IMR-90 (cell line): ENCODE measurements around the gene KCMF1. TPM values are rescaled to one million over a fixed set of nuclear protein-coding genes. Genes with fewer than 3 reads are reported as not detected.

Experiments
- ATAC-seq: fragments of 200-7000 bp; cut with Tn5 transposase; 2 replicates; pipeline ENCODE4 v1.9.1; 2020; ENCODE audit warnings: low read depth, mild to moderate bottlenecking, moderate library complexity
- BruUV-seq: library from RNA; stranded (reverse); fragments of 400-500 nt; replicated peaks from 2 replicates; lab custom pipeline; 2021; lab: Mats Ljungman, UMichigan
- CTCF ChIA-PET: fragments of 300-600 bp; formaldehyde crosslinking; extraction: SDS; loops from one replicate; lab custom pipeline; 2021; ENCODE audit warnings: antibody characterized with exemption; lab: Yijun Ruan, JAX
- POLR2A ChIA-PET: fragments of 300-600 bp; sonication (Branson Sonifier 250); formaldehyde crosslinking; loops from one replicate; lab custom pipeline; 2022; ENCODE audit warnings: antibody characterized with exemption; ENCODE audit not compliant: unreplicated experiment; lab: Charles Lee
- DNase-seq: peaks from one replicate; pipeline ENCODE4 v3.0.0; 2013
- H2AFZ ChIP-seq: replicated peaks from 2 replicates; pipeline ENCODE3; 2013; ENCODE audit warnings: low read length, mild to moderate bottlenecking; ENCODE audit not compliant: poor library complexity
- H2AK5ac ChIP-seq: 2 replicates; pipeline ENCODE4 v1.6.1; 2013; ENCODE audit warnings: low read depth, low read length, inconsistent platforms
- H2AK9ac ChIP-seq: replicated peaks from 2 replicates; pipeline ENCODE3; 2013; ENCODE audit warnings: mild to moderate bottlenecking, low read depth, low read length, moderate library complexity; ENCODE audit not compliant: poor library complexity
- H2BK120ac ChIP-seq: 2 replicates; pipeline ENCODE4 v1.6.1; 2013; ENCODE audit warnings: low read depth, low read length, inconsistent platforms
- H2BK15ac ChIP-seq: 3 replicates; pipeline ENCODE4 v1.6.1; 2013; ENCODE audit warnings: low read depth, low read length, inconsistent platforms
- H2BK20ac ChIP-seq: 2 replicates; pipeline ENCODE4 v1.6.1; 2013; ENCODE audit warnings: low read depth, mild to moderate bottlenecking, inconsistent platforms, low read length, moderate library complexity
- H2BK5ac ChIP-seq: 2 replicates; pipeline ENCODE4 v1.6.1; 2013; ENCODE audit warnings: mild to moderate bottlenecking, low read depth, low read length, inconsistent platforms; ENCODE audit not compliant: poor library complexity, severe bottlenecking
- H3K14ac ChIP-seq: replicated peaks from 2 replicates; pipeline ENCODE4 v1.6.1; 2013; ENCODE audit warnings: low read depth, low read length, inconsistent platforms
- H3K18ac ChIP-seq: 2 replicates; pipeline ENCODE4 v1.6.1; 2013; ENCODE audit warnings: low read depth, low read length, control low read depth
- H3K23ac ChIP-seq: 2 replicates; pipeline ENCODE4 v1.6.1; 2013; ENCODE audit warnings: low read depth, low read length, inconsistent platforms
- H3K27ac ChIP-seq: 2 replicates; pipeline ENCODE4 v1.5.1; 2013; ENCODE audit warnings: mild to moderate bottlenecking, control low read depth, low read length; ENCODE audit not compliant: insufficient read depth
- H3K27me3 ChIP-seq: 2 replicates; pipeline ENCODE4 v1.6.1; 2013; ENCODE audit warnings: low read length; ENCODE audit not compliant: control insufficient read depth, insufficient read depth
- H3K36me3 ChIP-seq: 2 replicates; pipeline ENCODE4 v1.6.1; 2013; ENCODE audit warnings: low read length, mixed read lengths; ENCODE audit not compliant: control insufficient read depth, insufficient read depth
- H3K4ac ChIP-seq: 2 replicates; pipeline ENCODE4 v1.6.1; 2013; ENCODE audit warnings: low read depth, low read length, inconsistent platforms
- H3K4me1 ChIP-seq: 2 replicates; pipeline ENCODE4 v1.6.1; 2013; ENCODE audit warnings: low read length, mixed read lengths; ENCODE audit not compliant: control insufficient read depth, insufficient read depth
- H3K4me2 ChIP-seq: 2 replicates; pipeline ENCODE4 v1.6.1; 2013; ENCODE audit warnings: low read depth, mild to moderate bottlenecking, control low read depth, low read length, moderate library complexity
- H3K4me3 ChIP-seq: 2 replicates; pipeline ENCODE4 v1.5.1; 2013; ENCODE audit warnings: low read depth, mild to moderate bottlenecking, control low read depth, low read length, moderate library complexity; ENCODE audit not compliant: insufficient read depth
- H3K56ac ChIP-seq: 2 replicates; pipeline ENCODE4 v1.6.1; 2013; ENCODE audit warnings: low read length, inconsistent platforms; ENCODE audit not compliant: insufficient read depth; ENCODE audit errors: extremely low read depth
- H3K79me1 ChIP-seq, 2 experiments: 2 replicates each; pipeline ENCODE4 v1.6.1; 2013; ENCODE audit warnings: low read length in 2 of 2, inconsistent platforms in 1 of 2, low read depth in 1 of 2
- H3K9ac ChIP-seq: 2 replicates; pipeline ENCODE4 v1.6.1; 2013; ENCODE audit warnings: low read depth, low read length, control low read depth
- H3K9me1 ChIP-seq: 2 replicates; pipeline ENCODE4 v1.6.1; 2013; ENCODE audit warnings: low read length, inconsistent platforms; ENCODE audit not compliant: insufficient read depth
- H3K9me3 ChIP-seq: 2 replicates; pipeline ENCODE4 v1.6.1; 2013; ENCODE audit warnings: low read length; ENCODE audit not compliant: control insufficient read depth, insufficient read depth
- H4K20me1 ChIP-seq: 2 replicates; pipeline ENCODE4 v1.6.1; 2013; ENCODE audit warnings: low read length, inconsistent platforms; ENCODE audit not compliant: insufficient read depth
- H4K5ac ChIP-seq: 2 replicates; pipeline ENCODE4 v1.6.1; 2013; ENCODE audit warnings: mild to moderate bottlenecking, low read depth, low read length, control low read depth
- H4K8ac ChIP-seq, 2 experiments: 2 replicates each; pipeline ENCODE4 v1.6.1; 2013; ENCODE audit warnings: low read depth in 2 of 2, low read length in 2 of 2, control low read depth in 1 of 2, inconsistent platforms in 1 of 2
- H4K91ac ChIP-seq: 2 replicates; pipeline ENCODE4 v1.6.1; 2013; ENCODE audit warnings: low read depth, low read length, inconsistent platforms; ENCODE audit not compliant: insufficient read depth
- CEBPB ChIP-seq: IDR thresholded peaks from 2 replicates; pipeline ENCODE4 v1.6.1; 2012; ENCODE audit warnings: low read depth, low read length, improper control_type of control experiment
- CHD1 ChIP-seq: IDR thresholded peaks from 2 replicates; pipeline ENCODE4 v1.6.1; 2012; ENCODE audit warnings: low read depth, low read length, improper control_type of control experiment
- CTCF ChIP-seq: conservative IDR thresholded peaks from 2 replicates; pipeline ENCODE4 v1.5.1; 2012; ENCODE audit warnings: mild to moderate bottlenecking, low read depth, low read length, improper control_type of control experiment
- MXI1 ChIP-seq: IDR thresholded peaks from 2 replicates; pipeline ENCODE4 v1.6.1; 2012; ENCODE audit warnings: low read depth, mild to moderate bottlenecking, low read length, moderate library complexity, borderline replicate concordance
- POLR2A ChIP-seq: IDR thresholded peaks from 2 replicates; pipeline ENCODE4 v1.6.1; 2012; ENCODE audit warnings: mild to moderate bottlenecking, low read depth, low read length
- RCOR1 ChIP-seq: IDR thresholded peaks from 2 replicates; pipeline ENCODE4 v1.6.1; 2012; ENCODE audit warnings: mild to moderate bottlenecking, low read length, improper control_type of control experiment; ENCODE audit not compliant: insufficient replicate concordance
- RFX5 ChIP-seq: IDR thresholded peaks from 2 replicates; pipeline ENCODE4 v1.8.0; 2012; ENCODE audit warnings: low read depth, mild to moderate bottlenecking, low read length, moderate library complexity
- SMC3 ChIP-seq: fragments of 150-350 bp; IDR thresholded peaks from 2 replicates; pipeline ENCODE4 v1.6.1; 2016; ENCODE audit warnings: low read depth, mild to moderate bottlenecking, antibody characterized with exemption, low read length, moderate library complexity
- WGBS, 2 experiments: methylation state at CpG; one replicate each; pipeline versions ENCODE4 v1.1.5 to v1.1.7; 2013; ENCODE audit warnings: missing lambda C conversion rate in 2 of 2; ENCODE audit not compliant: insufficient read length in 1 of 2; ENCODE audit errors: extremely low coverage in 2 of 2; 5-methylcytosine and 5-hydroxymethylcytosine counted together
- dilution Hi-C: fragments of 300-500 bp; cut with HindIII; formaldehyde crosslinking; loops from one replicate; pipeline ENCODE4 v1.14.3; 2018; ENCODE audit warnings: low sequenced_read_pairs; ENCODE audit not compliant: unreplicated experiment
- in situ Hi-C: fragments of 300-500 bp; cut with MboI; formaldehyde crosslinking; loops from 3 replicates; pipeline ENCODE4 v1.14.3; 2019; ENCODE audit warnings: low sequenced_read_pairs, inconsistent platforms, mixed read lengths
- intact Hi-C: fragments of 100-400 bp; cut with micrococcal nuclease; formaldehyde crosslinking; loops from 2 replicates; pipeline ENCODE4 v1.10.0; 2022
- polyA plus RNA-seq, 3 experiments: library from polyadenylated mRNA; depleted of rRNA; stranded (reverse); fragments of >200 nt; gene quantifications; 2 replicates each; pipeline ENCODE4 v1.2.3, GENCODE V29; 2012; ENCODE audit warnings: low replicate concordance in 1 of 3
- total RNA-seq: library from RNA; depleted of rRNA; stranded (reverse); fragments of >200 nt; gene quantifications from 2 replicates; pipeline ENCODE4 v1.2.3, GENCODE V29; 2012

The KCMF1 gene
- total and polyA plus RNA-seq, 2 of the 4 experiments (the other 2 are of a cell fraction) = 49.9 to 108 TPM

GRCh38 chr2:85037622-85038021 lies 66.7 kb downstream of the KCMF1 start:
- no peak overlapping the region for H3K4me3 ChIP-seq
- no peak overlapping the region for H3K27ac ChIP-seq
- H3K56ac ChIP-seq = no peak overlapping the region
- H3K4me1 ChIP-seq = peaks cover 3% of the 10 kb centered on the region
- DNase-seq (no peak), ATAC-seq (no peak)
- dilution Hi-C loops (no loop called here), intact Hi-C loops (no loop called here), in situ Hi-C loops (no loop called here)
- no peak overlapping the region for H2BK15ac ChIP-seq
- peaks cover 16% of the 10 kb centered on the region for H3K9me1 ChIP-seq
- no peak overlapping the region for H3K4me2 ChIP-seq
- no peaks in the 10 kb centered on the region for H3K27me3 ChIP-seq
- no peak overlapping the region for H2AFZ ChIP-seq
- peaks cover 45% of the 10 kb centered on the region for H4K20me1 ChIP-seq
- H4K8ac ChIP-seq = no peak overlapping the region
- no peak overlapping the region for H2BK5ac ChIP-seq
- no peak overlapping the region for H3K14ac ChIP-seq
- H3K79me1 ChIP-seq = peaks cover 51 to 77% of the 10 kb centered on the region in 2 experiments
- ChIA-PET CTCF (no interaction called here), POLR2A (no interaction called here)
- H3K9ac ChIP-seq = no peak overlapping the region
- no peaks in the 10 kb centered on the region for H3K9me3 ChIP-seq
- no peak overlapping the region for H2AK9ac ChIP-seq
- H2AK5ac ChIP-seq = no peak overlapping the region
- BruUV-seq = no TSS peak
- TF ChIP-seq MXI1 (no peak), CTCF (no peak), POLR2A (no peak), RFX5 (no peak), SMC3 (no peak), RCOR1 (no peak), CEBPB (no peak), CHD1 (no peak)
- no peak overlapping the region for H2BK20ac ChIP-seq
- no CpG with 5 or more reads among the region's 7 CpGs for WGBS, 2 experiments
- H3K23ac ChIP-seq = no peak overlapping the region
- H3K4ac ChIP-seq = no peak overlapping the region
- no peak overlapping the region for H3K18ac ChIP-seq
- H4K5ac ChIP-seq = no peak overlapping the region
- peaks cover 22% of the 10 kb centered on the region for H3K36me3 ChIP-seq
- no peak overlapping the region for H4K91ac ChIP-seq
- no peak overlapping the region for H2BK120ac ChIP-seq
